Sigmoid colon (tissue), 4 donors: Measurements from ENCODE around the gene GALNT12.

Experiments
- EP300 ChIP-seq, 4 donors: sonication (generic); formaldehyde crosslinking; IDR thresholded peaks; one replicate each; pipeline ENCODE4 v1.6.1; 2017; ENCODE audit warnings: antibody characterized with exemption in 4 of 4
- TF ChIP-seq, protein P1 (sequence below), 4 experiments: fragments of 450-650 bp in 3 of 4; fragments of 200-600 bp in 1 of 4; IDR thresholded peaks; one replicate each; pipeline ENCODE4 v1.5.1; 2016 to 2019; ENCODE audit warnings: antibody characterized with exemption in 4 of 4, mild to moderate bottlenecking in 3 of 4, moderate library complexity in 2 of 4

DNA sequence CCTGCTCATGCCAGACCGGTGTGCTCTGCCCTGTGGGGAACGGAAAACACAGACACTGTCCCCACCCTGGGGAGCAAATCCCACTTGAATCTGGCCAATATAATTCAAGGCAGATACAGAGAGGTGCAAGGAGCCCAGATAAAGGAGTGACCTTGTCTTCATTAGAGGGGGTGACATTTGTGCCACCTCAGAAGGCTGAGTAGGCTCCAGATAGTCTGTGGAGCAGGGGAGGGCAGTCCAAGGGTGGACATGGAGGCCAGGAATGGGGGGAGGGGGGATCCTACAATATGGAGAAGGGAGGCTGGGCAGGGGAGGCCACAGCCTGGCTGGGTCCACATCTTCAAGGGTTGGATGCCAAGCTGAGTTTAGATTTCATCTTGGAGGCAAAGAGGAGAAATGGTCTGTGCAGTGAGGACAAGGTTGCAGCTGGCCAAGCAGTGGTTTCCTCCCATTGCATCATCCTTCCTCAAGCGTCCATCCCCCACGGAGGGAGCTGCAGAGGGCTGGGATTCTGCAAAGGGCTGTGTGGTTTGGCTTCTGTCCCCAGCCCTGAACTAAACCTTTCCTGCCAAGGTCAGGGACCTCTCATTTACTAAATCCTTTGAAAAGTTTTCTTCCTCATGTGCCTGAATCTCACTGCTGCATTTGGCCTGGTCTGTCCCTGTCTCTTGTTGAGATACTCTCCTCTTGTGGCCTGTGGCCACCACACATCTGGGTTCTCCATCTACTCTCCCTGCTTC lies 60.1 kb downstream of the GALNT12 start:
- TF ChIP-seq, protein P1, sequence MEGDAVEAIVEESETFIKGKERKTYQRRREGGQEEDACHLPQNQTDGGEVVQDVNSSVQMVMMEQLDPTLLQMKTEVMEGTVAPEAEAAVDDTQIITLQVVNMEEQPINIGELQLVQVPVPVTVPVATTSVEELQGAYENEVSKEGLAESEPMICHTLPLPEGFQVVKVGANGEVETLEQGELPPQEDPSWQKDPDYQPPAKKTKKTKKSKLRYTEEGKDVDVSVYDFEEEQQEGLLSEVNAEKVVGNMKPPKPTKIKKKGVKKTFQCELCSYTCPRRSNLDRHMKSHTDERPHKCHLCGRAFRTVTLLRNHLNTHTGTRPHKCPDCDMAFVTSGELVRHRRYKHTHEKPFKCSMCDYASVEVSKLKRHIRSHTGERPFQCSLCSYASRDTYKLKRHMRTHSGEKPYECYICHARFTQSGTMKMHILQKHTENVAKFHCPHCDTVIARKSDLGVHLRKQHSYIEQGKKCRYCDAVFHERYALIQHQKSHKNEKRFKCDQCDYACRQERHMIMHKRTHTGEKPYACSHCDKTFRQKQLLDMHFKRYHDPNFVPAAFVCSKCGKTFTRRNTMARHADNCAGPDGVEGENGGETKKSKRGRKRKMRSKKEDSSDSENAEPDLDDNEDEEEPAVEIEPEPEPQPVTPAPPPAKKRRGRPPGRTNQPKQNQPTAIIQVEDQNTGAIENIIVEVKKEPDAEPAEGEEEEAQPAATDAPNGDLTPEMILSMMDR (IDR thresholded peaks at IDR 0.05): no peak
- no peak for TF ChIP-seq EP300 (IDR thresholded peaks at IDR 0.05)
